ENCODE measurements around the gene MTHFD1L.

DNA sequence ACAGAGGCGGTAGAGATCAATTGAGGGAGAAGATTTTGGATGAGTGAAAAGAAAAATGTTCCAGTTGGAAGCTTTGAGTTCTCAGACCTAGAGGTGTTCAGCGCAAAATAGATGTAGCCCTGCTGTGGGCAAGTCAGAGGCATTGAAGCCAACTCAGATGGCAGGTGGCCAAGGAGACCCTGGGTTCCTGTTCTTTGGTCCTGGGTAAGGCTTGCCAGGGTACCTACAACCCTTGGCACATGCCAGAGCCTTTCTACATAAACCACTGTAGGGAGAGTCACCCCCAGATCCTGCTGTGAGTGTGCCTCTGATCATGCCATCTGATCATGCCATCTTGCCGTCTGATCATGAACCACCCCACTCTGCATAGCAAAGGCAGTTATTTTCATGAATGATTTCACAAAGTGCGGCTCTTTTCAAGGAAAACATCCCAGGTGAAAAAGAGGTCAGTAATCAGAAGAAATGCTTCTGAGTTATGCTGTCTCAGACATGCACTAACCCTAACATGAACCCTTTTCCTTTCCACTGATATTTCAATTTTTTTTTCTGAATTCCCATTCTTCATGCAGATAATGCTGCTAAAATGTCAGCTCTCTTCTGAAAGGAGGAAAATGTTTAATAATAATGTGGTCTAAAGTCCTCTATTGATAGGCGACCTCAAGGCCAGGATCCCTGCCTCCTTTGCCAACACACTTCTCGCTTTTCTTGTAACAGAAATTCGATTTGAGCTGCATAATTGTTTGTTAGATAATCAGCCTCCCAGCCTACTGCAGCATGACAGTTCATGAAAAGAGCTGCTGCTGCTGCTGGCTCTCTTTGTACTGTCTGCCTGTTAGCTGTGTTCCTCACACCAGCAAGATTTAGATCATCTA is 153.6 kb downstream of the MTHFD1L start:
- TF ChIP-seq, protein P1, sequence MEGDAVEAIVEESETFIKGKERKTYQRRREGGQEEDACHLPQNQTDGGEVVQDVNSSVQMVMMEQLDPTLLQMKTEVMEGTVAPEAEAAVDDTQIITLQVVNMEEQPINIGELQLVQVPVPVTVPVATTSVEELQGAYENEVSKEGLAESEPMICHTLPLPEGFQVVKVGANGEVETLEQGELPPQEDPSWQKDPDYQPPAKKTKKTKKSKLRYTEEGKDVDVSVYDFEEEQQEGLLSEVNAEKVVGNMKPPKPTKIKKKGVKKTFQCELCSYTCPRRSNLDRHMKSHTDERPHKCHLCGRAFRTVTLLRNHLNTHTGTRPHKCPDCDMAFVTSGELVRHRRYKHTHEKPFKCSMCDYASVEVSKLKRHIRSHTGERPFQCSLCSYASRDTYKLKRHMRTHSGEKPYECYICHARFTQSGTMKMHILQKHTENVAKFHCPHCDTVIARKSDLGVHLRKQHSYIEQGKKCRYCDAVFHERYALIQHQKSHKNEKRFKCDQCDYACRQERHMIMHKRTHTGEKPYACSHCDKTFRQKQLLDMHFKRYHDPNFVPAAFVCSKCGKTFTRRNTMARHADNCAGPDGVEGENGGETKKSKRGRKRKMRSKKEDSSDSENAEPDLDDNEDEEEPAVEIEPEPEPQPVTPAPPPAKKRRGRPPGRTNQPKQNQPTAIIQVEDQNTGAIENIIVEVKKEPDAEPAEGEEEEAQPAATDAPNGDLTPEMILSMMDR (IDR thresholded peaks at IDR 0.05): no peak
- no peak for TF ChIP-seq POLR2A (IDR thresholded peaks at IDR 0.05)

All from body of pancreas (tissue), 4 donors.